A673 (cell line): ENCODE data around the gene CFAP97.

Experiments
- EZH2 ChIP-seq: fragments of 200-600 bp; sonication (generic); IDR thresholded peaks from 2 replicates; pipeline ENCODE4 v1.6.1; 2017; ENCODE audit warnings: borderline replicate concordance, low read depth, mild to moderate bottlenecking, mixed read lengths, antibody characterized with exemption, low read length; ENCODE audit not compliant: poor library complexity, severe bottlenecking
- TF ChIP-seq, protein P1 (sequence below): fragments of 300-800, 200-600 bp; sonication (generic); conservative IDR thresholded peaks from 2 replicates; pipeline ENCODE4 v1.5.1; 2017; ENCODE audit warnings: low read depth, mild to moderate bottlenecking, antibody characterized with exemption, low read length, moderate library complexity, mixed read lengths

DNA sequence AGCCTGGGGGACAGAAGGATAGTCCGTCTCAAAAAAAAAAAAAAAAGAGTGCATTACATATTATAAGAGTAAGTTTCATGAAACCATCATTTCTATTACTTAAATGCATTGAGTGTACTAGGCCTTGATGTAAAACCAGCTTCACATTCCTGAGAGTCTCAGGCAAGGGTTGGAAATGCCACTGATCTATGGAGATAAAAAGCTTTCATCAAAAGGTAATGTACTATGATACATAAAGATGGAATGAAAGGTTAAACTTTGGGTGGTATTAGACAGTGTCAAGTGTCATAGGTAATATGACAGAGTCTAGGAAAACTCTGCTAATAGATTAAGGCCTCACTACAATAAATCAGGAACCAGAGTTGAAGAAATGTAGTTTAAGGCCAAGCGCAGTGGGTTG, 7.4 kb downstream of the CFAP97 start:
- TF ChIP-seq, protein P1, sequence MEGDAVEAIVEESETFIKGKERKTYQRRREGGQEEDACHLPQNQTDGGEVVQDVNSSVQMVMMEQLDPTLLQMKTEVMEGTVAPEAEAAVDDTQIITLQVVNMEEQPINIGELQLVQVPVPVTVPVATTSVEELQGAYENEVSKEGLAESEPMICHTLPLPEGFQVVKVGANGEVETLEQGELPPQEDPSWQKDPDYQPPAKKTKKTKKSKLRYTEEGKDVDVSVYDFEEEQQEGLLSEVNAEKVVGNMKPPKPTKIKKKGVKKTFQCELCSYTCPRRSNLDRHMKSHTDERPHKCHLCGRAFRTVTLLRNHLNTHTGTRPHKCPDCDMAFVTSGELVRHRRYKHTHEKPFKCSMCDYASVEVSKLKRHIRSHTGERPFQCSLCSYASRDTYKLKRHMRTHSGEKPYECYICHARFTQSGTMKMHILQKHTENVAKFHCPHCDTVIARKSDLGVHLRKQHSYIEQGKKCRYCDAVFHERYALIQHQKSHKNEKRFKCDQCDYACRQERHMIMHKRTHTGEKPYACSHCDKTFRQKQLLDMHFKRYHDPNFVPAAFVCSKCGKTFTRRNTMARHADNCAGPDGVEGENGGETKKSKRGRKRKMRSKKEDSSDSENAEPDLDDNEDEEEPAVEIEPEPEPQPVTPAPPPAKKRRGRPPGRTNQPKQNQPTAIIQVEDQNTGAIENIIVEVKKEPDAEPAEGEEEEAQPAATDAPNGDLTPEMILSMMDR, result no peak
- TF ChIP-seq EZH2, result no peak
